ENCODE measurements around the gene RELL2.

Gene RELL2

DNA sequence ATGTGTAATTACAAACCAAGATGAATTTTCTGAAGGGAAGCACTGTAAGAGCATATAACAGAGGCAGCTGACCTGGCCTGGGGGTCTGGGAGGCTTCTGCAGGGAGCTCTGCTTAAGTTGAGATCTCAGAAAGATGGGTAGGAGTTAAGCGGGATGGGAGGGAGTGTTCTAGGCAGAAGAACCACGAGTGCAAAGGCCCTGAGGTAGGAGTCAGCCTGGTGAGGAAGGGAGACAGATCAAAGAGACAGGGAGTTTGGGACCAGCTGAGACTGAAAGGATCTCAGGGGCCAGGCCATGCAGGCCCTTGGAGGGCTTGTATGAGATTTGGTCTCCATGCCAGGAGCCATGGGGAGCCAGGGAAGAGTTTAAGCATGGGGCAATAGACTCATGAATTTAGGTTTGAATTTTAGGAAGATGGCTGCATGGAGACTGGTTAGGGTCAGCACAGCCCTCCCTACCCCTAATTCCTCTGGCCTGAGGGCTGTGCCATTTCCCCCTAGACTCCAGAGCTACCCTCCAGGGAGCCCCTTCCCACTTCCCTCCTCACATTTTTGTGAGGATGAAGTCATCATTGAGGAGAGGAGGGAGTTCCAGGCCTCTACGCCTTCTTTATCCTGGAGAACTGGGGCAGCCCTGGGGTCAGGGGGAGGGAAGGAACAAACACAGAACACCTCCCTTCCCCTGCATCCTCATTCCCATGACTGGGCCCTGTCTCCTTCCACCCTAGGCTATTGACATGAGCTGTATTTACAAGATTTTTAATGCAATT lies 50.0 kb downstream of the RELL2 start:
- no peak overlapping the region for H3K27ac Mint-ChIP-seq
- peaks cover 6 to 7% of the 10 kb centered on the region in 2 donors for H3K4me1 Mint-ChIP-seq
- no peak overlapping the region for H3K4me3 Mint-ChIP-seq
- H3K9me3 Mint-ChIP-seq, result no peaks in the 10 kb centered on the region
- H3K27me3 Mint-ChIP-seq, result peaks cover 28% of the 10 kb centered on the region in 2 donors
- no peak for ATAC-seq (replicated peaks)
- H3K36me3 Mint-ChIP-seq, result no peaks in the 10 kb centered on the region
- DNase-seq, result no peak

All from stimulated activated naive B cell treated with anti-CD40 and anti-IgM and Interleukin-4, amounts not matched to agents 10 μg/mL and 1 μg/mL and 100 μg/mL, for 72 hours (primary cell).